Prostate gland (tissue), 2 donors: Measurements from ENCODE around the gene ARHGEF28.

Experiments
- POLR2A ChIP-seq: fragments of 450-650 bp; IDR thresholded peaks from one replicate; pipeline ENCODE4 v1.6.1; 2016; ENCODE audit warnings: antibody characterized with exemption, mild to moderate bottlenecking
- TF ChIP-seq, protein P1 (sequence below), 4 experiments: fragments of 200-600 bp in 2 of 4; fragments of 450-650 bp in 2 of 4; sonication (generic) in 2 of 4; IDR thresholded peaks; 1 replicate in 3 of 4; 2 replicates in 1 of 4; pipeline ENCODE4 v1.5.1; 2016 to 2019; ENCODE audit warnings: antibody characterized with exemption in 4 of 4, mild to moderate bottlenecking in 2 of 4, moderate library complexity in 2 of 4

- TF ChIP-seq, protein P1, sequence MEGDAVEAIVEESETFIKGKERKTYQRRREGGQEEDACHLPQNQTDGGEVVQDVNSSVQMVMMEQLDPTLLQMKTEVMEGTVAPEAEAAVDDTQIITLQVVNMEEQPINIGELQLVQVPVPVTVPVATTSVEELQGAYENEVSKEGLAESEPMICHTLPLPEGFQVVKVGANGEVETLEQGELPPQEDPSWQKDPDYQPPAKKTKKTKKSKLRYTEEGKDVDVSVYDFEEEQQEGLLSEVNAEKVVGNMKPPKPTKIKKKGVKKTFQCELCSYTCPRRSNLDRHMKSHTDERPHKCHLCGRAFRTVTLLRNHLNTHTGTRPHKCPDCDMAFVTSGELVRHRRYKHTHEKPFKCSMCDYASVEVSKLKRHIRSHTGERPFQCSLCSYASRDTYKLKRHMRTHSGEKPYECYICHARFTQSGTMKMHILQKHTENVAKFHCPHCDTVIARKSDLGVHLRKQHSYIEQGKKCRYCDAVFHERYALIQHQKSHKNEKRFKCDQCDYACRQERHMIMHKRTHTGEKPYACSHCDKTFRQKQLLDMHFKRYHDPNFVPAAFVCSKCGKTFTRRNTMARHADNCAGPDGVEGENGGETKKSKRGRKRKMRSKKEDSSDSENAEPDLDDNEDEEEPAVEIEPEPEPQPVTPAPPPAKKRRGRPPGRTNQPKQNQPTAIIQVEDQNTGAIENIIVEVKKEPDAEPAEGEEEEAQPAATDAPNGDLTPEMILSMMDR (IDR thresholded peaks at IDR 0.05) = peak in 3 of 4 experiments; percentile 42 to 51 (median 43)
- no peak for TF ChIP-seq POLR2A
These were observed 67.6 kb downstream of the ARHGEF28 start for GRCh38 chr5:73693573-73694061.
